K562 (cell line): ENCODE data around the gene CRADD. TPM values are rescaled to one million over a fixed set of nuclear protein-coding genes. Genes with fewer than 3 reads are reported as not detected.
A peak's percentile ranks its signal among the peaks of the same experiment; 100 is the strongest.

ENCODE experiments used
- CAMTA2 ChIP-seq: fragments of 250-450 bp; sonication (Bioruptor Pico); conservative IDR thresholded peaks from 2 replicates; pipeline ENCODE4 v1.5.1; 2022
- CC2D1A ChIP-seq: fragments of 450-650 bp; IDR thresholded peaks from 2 replicates; pipeline ENCODE4 v1.6.1; 2017; ENCODE audit warnings: mild to moderate bottlenecking
- CCNT2 ChIP-seq: IDR thresholded peaks from 2 replicates; pipeline ENCODE4 v1.6.1; 2011; ENCODE audit warnings: borderline replicate concordance, low read depth, mild to moderate bottlenecking, moderate library complexity, mixed read lengths, low read length; ENCODE audit not compliant: insufficient read length; ENCODE audit errors: extremely low read depth
- CHAMP1 ChIP-seq: fragments of 450-650 bp; IDR thresholded peaks from 2 replicates; pipeline ENCODE4 v1.6.1; 2016; ENCODE audit warnings: mild to moderate bottlenecking
- CREB3 ChIP-seq: fragments of 450-650 bp; conservative IDR thresholded peaks from 2 replicates; pipeline ENCODE4 v1.6.1; 2016; ENCODE audit warnings: missing genetic modification characterization, low read depth, mild to moderate bottlenecking, missing compliant biosample characterization, moderate library complexity
- DACH1 ChIP-seq: fragments of 450-650 bp; IDR thresholded peaks from 2 replicates; pipeline ENCODE4 v1.6.1; 2018; ENCODE audit not compliant: partially characterized antibody
- FOSL1 ChIP-seq: fragments of 200-800 bp; sonication (Bioruptor generic); conservative IDR thresholded peaks from 2 replicates; pipeline ENCODE4 v1.6.1; 2016; ENCODE audit warnings: missing genetic modification characterization, missing compliant biosample characterization
- GTF2F1 ChIP-seq: IDR thresholded peaks from 2 replicates; pipeline ENCODE4 v1.6.1; 2011; ENCODE audit warnings: low read depth, low read length, improper control_type of control experiment
- KDM1A ChIP-seq, 2 experiments: fragments of 450-650 bp; IDR thresholded peaks; 2 replicates each; pipeline ENCODE4 v1.6.1; 2016; ENCODE audit warnings: mild to moderate bottlenecking in 2 of 2
- MBD1 ChIP-seq: fragments of 250-450 bp; sonication (Bioruptor Pico); IDR thresholded peaks from 2 replicates; pipeline ENCODE4 v1.8.0; 2022; ENCODE audit warnings: inconsistent platforms
- PBX2 ChIP-seq, 2 experiments: IDR thresholded peaks in 1 of 2; conservative IDR thresholded peaks in 1 of 2; 2 replicates each; pipeline ENCODE4 v1.6.1; 2016; ENCODE audit warnings: low read depth in 2 of 2, mild to moderate bottlenecking in 1 of 2, missing compliant biosample characterization in 1 of 2, missing genetic modification characterization in 1 of 2, moderate library complexity in 1 of 2
- SAFB ChIP-seq: fragments of 200-400 bp; formaldehyde crosslinking; IDR thresholded peaks from 2 replicates; pipeline ENCODE4 v1.6.1; 2017; ENCODE audit warnings: low read depth, low read length, borderline replicate concordance
- SLC30A9 ChIP-seq: fragments of 250-450 bp; sonication (Bioruptor Pico); IDR thresholded peaks from 2 replicates; pipeline ENCODE4 v1.8.0; 2022; ENCODE audit warnings: mild to moderate bottlenecking, moderate library complexity
- TAL1 ChIP-seq: fragments of 450-650 bp; IDR thresholded peaks from 2 replicates; pipeline ENCODE4 v1.6.1; 2016; ENCODE audit warnings: mild to moderate bottlenecking
- TBL1XR1 ChIP-seq, 2 experiments: IDR thresholded peaks; 2 replicates each; pipeline ENCODE4 v1.6.1; 2012; ENCODE audit warnings: improper control_type of control experiment in 2 of 2, low read length in 2 of 2, mild to moderate bottlenecking in 1 of 2
- TOE1 ChIP-seq, 2 experiments: fragments of 450-650 bp in 1 of 2; sonication (generic) in 1 of 2; formaldehyde crosslinking in 1 of 2; IDR thresholded peaks; 2 replicates each; pipeline versions ENCODE4 v1.7.1 to v1.8.0; 2016 to 2022; ENCODE audit warnings: borderline replicate concordance in 2 of 2, mild to moderate bottlenecking in 2 of 2, antibody characterized with exemption in 1 of 2, inconsistent platforms in 1 of 2, low read depth in 1 of 2, missing genetic modification reagents in 1 of 2, moderate library complexity in 1 of 2
- ZEB2 ChIP-seq: fragments of 450-650 bp; IDR thresholded peaks from 2 replicates; pipeline ENCODE4 v1.6.1; 2016
- ZNF239 ChIP-seq: fragments of 250-450 bp; sonication (Bioruptor Pico); IDR thresholded peaks from 2 replicates; pipeline ENCODE4 v1.4.0; 2020; ENCODE audit warnings: mild to moderate bottlenecking
- polyA plus RNA-seq, 8 experiments: library from polyadenylated mRNA; depleted of rRNA in 4 of 8; stranded (reverse) in 5 of 8; unstranded in 3 of 8; fragments of >200 nt; fragmentation: Nextera tagmentation in 2 of 8; fragmentation: Illumina TruSeq in 1 of 8; extraction: Ambion mirVana in 2 of 8; extraction: Trizol in 1 of 8; gene quantifications; 2 replicates each; pipeline versions ENCODE4 v1.2.1 to v1.2.3, GENCODE V29; 2011 to 2014; ENCODE audit warnings: inconsistent platforms in 1 of 8, missing spikeins in 1 of 8
- total RNA-seq, 7 experiments: library from RNA; depleted of rRNA in 6 of 7; stranded (reverse); fragments of >200 nt in 6 of 7; fragmentation: Illumina TruSeq in 2 of 7; extraction: Trizol in 2 of 7; gene quantifications; 2 replicates each; pipeline versions ENCODE4 v1.2.1 to v1.2.3, GENCODE V29; 2011 to 2021; ENCODE audit warnings: low replicate concordance in 1 of 7

CRADD gene
- total and polyA plus RNA-seq, 9 of the 15 experiments (the other 6 are each of a cell fraction or from before 2014, with no cell fraction given): 20.5 to 41.1 (median 25.9) TPM

GRCh38 chr12:93757792-93758694, 80.9 kb downstream of the CRADD start (continued):
- peak; percentile 87 for TF ChIP-seq DACH1
- no peak for TF ChIP-seq PBX2 (CRISPR knock-in tag; IDR thresholded peaks at IDR 0.05; ENCODE audit: low read depth)
- peak; percentile 30; the same call in 1 of the 2 replicates for TF ChIP-seq PBX2 (tag; conservative IDR thresholded peaks at IDR 0.05; ENCODE audit: low read depth)
- TF ChIP-seq FOSL1 (tag): peak; percentile 74
- peak; percentile 69; the same call in 1 of the 2 replicates for TF ChIP-seq CC2D1A
- TF ChIP-seq TOE1 (IDR thresholded peaks at IDR 0.05; ENCODE audit: borderline replicate concordance): peak; percentile 52; the same call in 1 of the 2 replicates
- TF ChIP-seq TOE1 (CRISPR knock-in tag; IDR thresholded peaks at IDR 0.05; ENCODE audit: borderline replicate concordance, low read depth): no peak
- TF ChIP-seq SLC30A9 (CRISPR knock-in tag): no peak
- TF ChIP-seq CREB3 (tag): 0 out of 2 replicates have a peak, but pooled peaks have one; percentile 61
- peak; percentile 31; the same call in 1 of the 2 replicates for TF ChIP-seq TAL1
- TF ChIP-seq CCNT2: peak; percentile 36
- TF ChIP-seq MBD1 (CRISPR knock-in tag): no peak
- TF ChIP-seq TBL1XR1 (IDR thresholded peaks at IDR 0.05; ENCODE audit: low read length in 2 of 2): peak in 1 of 2 experiments; percentile 93; a peak in 2 of 4 replicates
- 0 out of 2 replicates have a peak, but pooled peaks have one; percentile 12 for TF ChIP-seq SAFB
- TF ChIP-seq CAMTA2: no peak
- TF ChIP-seq ZEB2: peak; percentile 68; the same call in 1 of the 2 replicates
- TF ChIP-seq ZNF239 (CRISPR knock-in tag): peak; percentile 15; the same call in 1 of the 2 replicates
- no peak for TF ChIP-seq GTF2F1
- TF ChIP-seq KDM1A (IDR thresholded peaks at IDR 0.05): no peak
- peak; percentile 58; the same call in 1 of the 2 replicates for TF ChIP-seq CHAMP1
